Spleen (tissue), 11 donors: ENCODE measurements around the gene TRIM7. TPM values are rescaled to one million over a fixed set of nuclear protein-coding genes. Genes with fewer than 3 reads are reported as not detected.
A peak's percentile ranks its signal among the peaks of the same experiment; 100 is the strongest.

Source experiments
- DNase-seq: peaks from one replicate; pipeline ENCODE4 v3.0.0-alpha.2; 2020
- H3K27ac ChIP-seq, 8 donors: fragments of 200-600 bp; sonication (generic) in 7 of 8; 1 replicate in 4 of 8; 2 replicates in 4 of 8; pipeline versions ENCODE4 v1.5.0 to v1.8.0; 2016 to 2021; ENCODE audit warnings: inconsistent platforms in 4 of 8, mild to moderate bottlenecking in 4 of 8, moderate library complexity in 1 of 8
- H3K27me3 ChIP-seq, 7 donors: fragments of 200-600 bp; sonication (generic) in 6 of 7; replicated peaks in 1 of 7; 1 replicate in 4 of 7; 2 replicates in 3 of 7; pipeline versions ENCODE4 v1.5.0 to v1.8.0; 2016 to 2021; ENCODE audit warnings: inconsistent platforms in 3 of 7, mild to moderate bottlenecking in 1 of 7
- H3K36me3 ChIP-seq, 6 donors: fragments of 200-600 bp; sonication (generic) in 5 of 6; 1 replicate in 4 of 6; 2 replicates in 2 of 6; pipeline versions ENCODE4 v1.5.0 to v1.8.0; 2016 to 2021; ENCODE audit warnings: inconsistent platforms in 2 of 6
- H3K4me1 ChIP-seq, 6 donors: fragments of 200-600 bp; sonication (generic) in 5 of 6; 1 replicate in 3 of 6; 2 replicates in 3 of 6; pipeline versions ENCODE4 v1.5.0 to v1.8.0; 2016 to 2021; ENCODE audit warnings: inconsistent platforms in 3 of 6
- H3K4me3 ChIP-seq, 8 donors: fragments of 200-600 bp; sonication (generic) in 7 of 8; 1 replicate in 4 of 8; 2 replicates in 4 of 8; pipeline versions ENCODE4 v1.5.0 to v1.8.0; 2016 to 2021; ENCODE audit warnings: inconsistent platforms in 4 of 8, mild to moderate bottlenecking in 4 of 8, moderate library complexity in 2 of 8
- H3K9me3 ChIP-seq, 8 donors: fragments of 200-600 bp; sonication (generic) in 7 of 8; 1 replicate in 4 of 8; 2 replicates in 4 of 8; pipeline versions ENCODE4 v1.5.0 to v1.8.0; 2016 to 2021; ENCODE audit warnings: inconsistent platforms in 4 of 8
- POLR2A ChIP-seq, 3 donors: fragments of 450-650 bp; IDR thresholded peaks; one replicate each; pipeline ENCODE4 v1.5.1; 2017; ENCODE audit warnings: antibody characterized with exemption in 3 of 3, mild to moderate bottlenecking in 1 of 3
- POLR2AphosphoS5 ChIP-seq, 3 donors: sonication (generic); formaldehyde crosslinking; IDR thresholded peaks; one replicate each; pipeline ENCODE4 v1.5.1; 2017; ENCODE audit warnings: antibody characterized with exemption in 3 of 3
- WGBS, 5 donors: extraction: QIAGEN DNeasy Blood & Tissue Kit in 3 of 5; methylation state at CpG; one replicate each; pipeline versions ENCODE4 v1.1.5 to v1.1.7; 2013 to 2018; 5-methylcytosine and 5-hydroxymethylcytosine counted together
- intact Hi-C: fragments of 100-400 bp; cut with DNase I; formaldehyde crosslinking; loops from one replicate; pipeline ENCODE4 v1.15.0; 2023; ENCODE audit warnings: low total_unique reads
- polyA plus RNA-seq, 3 donors: library from polyadenylated mRNA; stranded (reverse); fragments of 200-250 nt; gene quantifications; one replicate each; pipeline ENCODE4 v1.2.1, GENCODE V29; 2013
- total RNA-seq, 7 donors: library from RNA; depleted of rRNA in 3 of 7; stranded (reverse); fragments of >200 nt in 3 of 7; fragmentation: NEBNext Ultra II Directional in 4 of 7; extraction: Animal tissue kit (Norgen Biotek cat#: 25700) in 4 of 7; gene quantifications; one replicate each; pipeline versions ENCODE4 v1.1.0 to v1.2.1, GENCODE V29; 2016 to 2021
- TF ChIP-seq, protein P1 (sequence below), 11 experiments: fragments of 200-600 bp in 7 of 11; fragments of 450-650 bp in 4 of 11; sonication (generic) in 4 of 11; IDR thresholded peaks in 8 of 11; conservative IDR thresholded peaks in 3 of 11; 1 replicate in 7 of 11; 2 replicates in 4 of 11; pipeline versions ENCODE4 v1.4.0 to v1.8.0; 2016 to 2021; ENCODE audit warnings: antibody characterized with exemption in 11 of 11, inconsistent platforms in 4 of 11, mild to moderate bottlenecking in 1 of 11
- donor health status: healthy with polysubstance abuse.
- donor health status: DM: no; HTN: no; CAD: no; lungs with moderate emphysema.
- donor health status: DM: no; HTN: no; CAD: no.
- donor health status: Bipolar disorder and iron deficiency.
- donor health status: healthy.
- donor health status: DM: no; HTN: no; CAD: no.
- donor health status: DM: yes; HTN: yes; CAD: no.

Gene TRIM7
- total and polyA plus RNA-seq, 10 donors, result 0.81 to 3.9 (median 1.3) TPM

DNA sequence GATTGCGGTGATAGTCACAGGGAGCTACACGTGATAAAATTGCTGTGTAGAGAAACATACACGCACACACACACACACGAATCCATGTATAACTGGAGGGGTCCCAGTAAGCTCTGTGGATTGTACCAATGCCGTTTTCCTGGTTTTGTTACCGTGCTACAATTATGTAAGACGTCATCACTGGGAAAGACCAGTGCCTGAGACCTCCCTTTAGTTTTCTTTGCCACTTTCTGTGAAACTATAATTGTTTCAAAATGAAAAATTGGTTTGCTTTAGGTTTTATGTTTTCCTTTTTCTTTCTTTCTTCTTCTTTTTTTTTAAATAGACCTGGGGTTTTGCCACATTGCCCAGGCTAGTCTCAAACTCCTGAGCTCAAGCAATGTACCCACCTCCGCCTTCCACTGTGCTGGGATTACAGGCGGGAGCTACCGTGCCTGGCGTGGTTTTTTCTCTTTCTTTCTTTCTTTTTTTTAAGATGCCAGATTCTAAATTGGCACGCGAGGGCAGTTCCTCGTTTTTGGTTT, 36.3 kb downstream of the TRIM7 start:
- no peak overlapping the region for H3K4me3 ChIP-seq
- peaks cover 0 to 100% (median 50%) of the 10 kb centered on the region in 7 donors for H3K27me3 ChIP-seq
- H3K27ac ChIP-seq, result no peak overlapping the region
- intact Hi-C loops, result loop anchor here (10.0 kb wide), 1 partner anchor 304 kb away; the partner anchor contains the start of gene ZFP62
- H3K4me1 ChIP-seq, result peaks cover 0 to 41% (median 22%) of the 10 kb centered on the region in 6 donors
- H3K9me3 ChIP-seq, result peaks cover 0 to 5% (median 0%) of the 10 kb centered on the region in 8 donors
- WGBS, 5 donors, result 35 to 41% (median 40%) methylated on average over 14 of the region's 14 CpGs
- H3K36me3 ChIP-seq, result no peaks in the 10 kb centered on the region
- DNase-seq, result no peak
- TF ChIP-seq, protein P1, sequence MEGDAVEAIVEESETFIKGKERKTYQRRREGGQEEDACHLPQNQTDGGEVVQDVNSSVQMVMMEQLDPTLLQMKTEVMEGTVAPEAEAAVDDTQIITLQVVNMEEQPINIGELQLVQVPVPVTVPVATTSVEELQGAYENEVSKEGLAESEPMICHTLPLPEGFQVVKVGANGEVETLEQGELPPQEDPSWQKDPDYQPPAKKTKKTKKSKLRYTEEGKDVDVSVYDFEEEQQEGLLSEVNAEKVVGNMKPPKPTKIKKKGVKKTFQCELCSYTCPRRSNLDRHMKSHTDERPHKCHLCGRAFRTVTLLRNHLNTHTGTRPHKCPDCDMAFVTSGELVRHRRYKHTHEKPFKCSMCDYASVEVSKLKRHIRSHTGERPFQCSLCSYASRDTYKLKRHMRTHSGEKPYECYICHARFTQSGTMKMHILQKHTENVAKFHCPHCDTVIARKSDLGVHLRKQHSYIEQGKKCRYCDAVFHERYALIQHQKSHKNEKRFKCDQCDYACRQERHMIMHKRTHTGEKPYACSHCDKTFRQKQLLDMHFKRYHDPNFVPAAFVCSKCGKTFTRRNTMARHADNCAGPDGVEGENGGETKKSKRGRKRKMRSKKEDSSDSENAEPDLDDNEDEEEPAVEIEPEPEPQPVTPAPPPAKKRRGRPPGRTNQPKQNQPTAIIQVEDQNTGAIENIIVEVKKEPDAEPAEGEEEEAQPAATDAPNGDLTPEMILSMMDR (IDR thresholded peaks at IDR 0.05 in 8 of 11, conservative IDR thresholded peaks at IDR 0.05 in 3 of 11), result no peak
- TF ChIP-seq POLR2AphosphoS5 (IDR thresholded peaks at IDR 0.05) (no peak), POLR2A (IDR thresholded peaks at IDR 0.05) (no peak)

DNA sequence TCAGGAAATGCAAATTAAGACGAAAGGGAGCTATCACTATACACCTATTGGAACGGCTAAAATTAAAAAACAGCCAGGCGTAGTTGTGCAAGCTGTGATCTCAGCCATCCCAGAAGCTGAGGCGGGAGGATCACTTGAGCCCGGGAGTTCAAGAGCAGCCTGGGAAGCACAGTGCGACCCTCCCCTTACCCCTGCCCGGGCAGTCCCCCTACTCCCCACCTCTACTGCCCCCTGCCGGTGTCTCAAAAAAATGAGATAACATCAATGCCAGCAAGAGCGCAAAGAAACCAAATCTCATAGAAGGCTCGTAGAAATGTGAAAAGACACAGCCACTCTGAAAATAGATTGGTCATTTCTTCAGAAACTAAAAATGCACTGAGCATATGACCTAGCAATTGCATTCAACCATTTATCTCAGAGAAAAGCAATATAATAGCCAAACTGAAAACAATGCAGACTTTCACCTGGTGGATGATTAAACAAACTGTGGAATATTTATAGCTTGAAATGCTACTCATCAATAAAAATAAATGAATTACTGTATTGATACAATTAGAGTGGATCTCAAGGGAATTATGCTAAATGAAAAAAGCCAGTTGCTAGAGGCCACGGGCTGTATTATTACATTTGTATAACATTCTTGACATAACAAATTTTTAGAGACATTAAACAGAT, 37.0 kb downstream of the TRIM7 start:
- intact Hi-C loops, result loop anchor here (10.0 kb wide), 1 partner anchor 303 kb away; the partner anchor contains the start of gene ZFP62
- Histone ChIP-seq H3K27me3 (peaks cover 0 to 100% (median 50%) of the 10 kb centered on the region in 7 donors), H3K4me1 (peaks cover 0 to 34% (median 15%) of the 10 kb centered on the region in 6 donors), H3K27ac (no peak overlapping the region), H3K36me3 (no peaks in the 10 kb centered on the region), H3K9me3 (peaks cover 0 to 5% (median 0%) of the 10 kb centered on the region in 8 donors), H3K4me3 (no peak overlapping the region)
- TF ChIP-seq POLR2AphosphoS5 (IDR thresholded peaks at IDR 0.05), result no peak
- TF ChIP-seq, protein P1 (IDR thresholded peaks at IDR 0.05 in 8 of 11, conservative IDR thresholded peaks at IDR 0.05 in 3 of 11), result peak in 5 of 11 experiments; percentile 8 to 48 (median 20)
- TF ChIP-seq POLR2A (IDR thresholded peaks at IDR 0.05), result no peak
- 15 to 17% (median 15%) methylated on average over 11 of the region's 11 CpGs for WGBS, 5 donors
- no peak for DNase-seq

DNA sequence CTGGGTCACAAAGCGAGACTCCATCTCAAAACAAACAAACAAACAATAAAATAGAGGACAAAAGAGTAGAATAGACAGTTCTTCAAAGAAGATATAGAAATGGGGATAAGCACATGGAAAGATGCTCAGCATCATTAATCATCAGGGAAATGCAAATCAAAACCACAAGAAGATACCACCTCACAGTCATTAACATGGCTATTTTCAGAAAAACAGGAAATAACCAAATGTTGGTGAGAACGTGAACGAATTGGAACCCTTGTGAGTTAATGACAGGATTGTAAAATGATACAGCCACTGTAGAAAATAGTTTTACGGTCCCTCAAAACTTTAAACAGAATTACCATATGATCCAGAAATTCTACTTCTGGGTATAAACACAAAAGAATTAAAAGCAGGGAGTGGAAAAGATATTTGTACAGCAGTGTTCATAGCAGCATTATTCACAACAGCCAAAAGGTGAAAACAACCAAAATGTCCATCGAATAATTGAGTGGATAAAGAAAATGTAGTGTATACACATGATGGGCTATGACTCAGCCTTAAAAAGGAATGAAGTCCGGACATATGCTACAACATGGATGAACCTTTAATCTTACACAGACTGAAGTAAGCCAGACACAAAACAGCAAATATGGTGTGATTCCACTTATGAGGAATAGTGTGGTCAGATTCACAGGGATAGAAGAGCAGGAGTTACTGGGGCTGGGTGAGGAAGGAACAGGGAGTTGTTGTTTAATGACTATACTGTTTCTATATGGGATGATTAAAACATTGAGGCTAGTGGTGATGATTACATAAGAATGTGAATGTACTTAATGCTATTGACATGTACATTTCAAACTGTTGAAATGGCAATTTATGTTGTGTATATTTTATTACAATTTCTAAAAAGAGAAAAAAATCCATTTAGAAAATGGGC, 37.9 kb downstream of the TRIM7 start:
- Histone ChIP-seq H3K27ac (no peak overlapping the region), H3K4me3 (no peak overlapping the region), H3K27me3 (peaks cover 0 to 100% (median 44%) of the 10 kb centered on the region in 7 donors), H3K36me3 (no peaks in the 10 kb centered on the region), H3K9me3 (peaks cover 0 to 5% (median 0%) of the 10 kb centered on the region in 8 donors), H3K4me1 (peaks cover 0 to 28% (median 11%) of the 10 kb centered on the region in 6 donors)
- TF ChIP-seq POLR2AphosphoS5 (IDR thresholded peaks at IDR 0.05), result no peak
- no peak for TF ChIP-seq POLR2A (IDR thresholded peaks at IDR 0.05)
- TF ChIP-seq, protein P1 (IDR thresholded peaks at IDR 0.05 in 8 of 11, conservative IDR thresholded peaks at IDR 0.05 in 3 of 11), result no peak
- intact Hi-C loops, result loop anchor here (10.0 kb wide), 1 partner anchor 302 kb away; the partner anchor contains the start of gene ZFP62
- WGBS, 5 donors, result 60 to 67% (median 60%) methylated on average over 6 of the region's 6 CpGs
- no peak for DNase-seq
